ENCODE measurements around the gene KNTC1.

The KNTC1 gene

GRCh38 chr12:122596838-122597237, 69.8 kb downstream of the KNTC1 start:
- no peak for TF ChIP-seq CTCF (IDR thresholded peaks at IDR 0.05)
- TF ChIP-seq ZFX (IDR thresholded peaks at IDR 0.05; ENCODE audit: borderline replicate concordance), result no peak
- no peak overlapping the region for H3K27ac ChIP-seq

GRCh38 chr12:122602456-122602855, 75.4 kb downstream of the KNTC1 start:
- no peak for TF ChIP-seq CTCF (IDR thresholded peaks at IDR 0.05)
- TF ChIP-seq ZFX (IDR thresholded peaks at IDR 0.05; ENCODE audit: borderline replicate concordance), result no peak

GRCh38 chr12:122604993-122605392, 77.9 kb downstream of the KNTC1 start:
- H3K27ac ChIP-seq, result no peak overlapping the region
- no peak for TF ChIP-seq CTCF (IDR thresholded peaks at IDR 0.05)
- no peak for TF ChIP-seq ZFX (IDR thresholded peaks at IDR 0.05; ENCODE audit: borderline replicate concordance)

More at GRCh38 chr12:122602456-122602855, 75.4 kb downstream of the KNTC1 start:
- no peak overlapping the region for H3K27ac ChIP-seq

GRCh38 chr12:122609732-122610131, 82.7 kb downstream of the KNTC1 start:
- TF ChIP-seq CTCF (IDR thresholded peaks at IDR 0.05) (no peak), ZFX (IDR thresholded peaks at IDR 0.05; ENCODE audit: borderline replicate concordance) (no peak)
- H3K27ac ChIP-seq, result no peak overlapping the region

GRCh38 chr12:122610207-122610606, 83.2 kb downstream of the KNTC1 start:
- no peak overlapping the region for H3K27ac ChIP-seq
- TF ChIP-seq CTCF (IDR thresholded peaks at IDR 0.05), result no peak
- TF ChIP-seq ZFX (IDR thresholded peaks at IDR 0.05; ENCODE audit: borderline replicate concordance), result no peak

GRCh38 chr12:122610911-122611310, 83.9 kb downstream of the KNTC1 start:
- H3K27ac ChIP-seq, result no peak overlapping the region
- TF ChIP-seq ZFX (IDR thresholded peaks at IDR 0.05; ENCODE audit: borderline replicate concordance), result no peak
- no peak for TF ChIP-seq CTCF (IDR thresholded peaks at IDR 0.05)

GRCh38 chr12:122614839-122615238, 87.8 kb downstream of the KNTC1 start:
- no peak for TF ChIP-seq CTCF (IDR thresholded peaks at IDR 0.05)
- no peak for TF ChIP-seq ZFX (IDR thresholded peaks at IDR 0.05; ENCODE audit: borderline replicate concordance)
- H3K27ac ChIP-seq, result no peak overlapping the region

Measured in 22Rv1 (cell line).